Measurements from ENCODE around the gene TCF4. TPM values are rescaled to one million over a fixed set of nuclear protein-coding genes. Genes with fewer than 3 reads are reported as not detected.
A peak's percentile ranks its signal among the peaks of the same experiment; 100 is the strongest.

Gene TCF4
- total and polyA plus RNA-seq, 8 donors, result 5.1 to 187 (median 39.9) TPM

GRCh38 chr18:55343396-55344073 lies 244.5 kb downstream of the TCF4 start:
- intact Hi-C loops (cut with DNase I; ENCODE audit: low total_unique reads), result no loop called here
- H3K27me3 ChIP-seq, result no peaks in the 10 kb centered on the region
- H3K27ac ChIP-seq, result no peak overlapping the region
- H3K4me3 ChIP-seq, result no peak overlapping the region
- DNase-seq, result peak in 1 of 2 donors; percentile 61
- TF ChIP-seq EP300 (IDR thresholded peaks at IDR 0.05), result no peak
- TF ChIP-seq CTCF (IDR thresholded peaks at IDR 0.05), result peak in 5 of 7 experiments; percentile 3 to 41 (median 30)
- WGBS, 5 donors, result 82 to 92% (median 92%) methylated on average over 3 of the region's 3 CpGs
- H3K36me3 ChIP-seq, result no peaks in the 10 kb centered on the region
- peaks cover 0 to 17% (median 3%) of the 10 kb centered on the region in 4 donors for H3K4me1 ChIP-seq
- no peaks in the 10 kb centered on the region for H3K9me3 ChIP-seq

GRCh38 chr18:55340998-55341397 lies 247.0 kb downstream of the TCF4 start:
- intact Hi-C loops (cut with DNase I; ENCODE audit: low total_unique reads), result no loop called here

GRCh38 chr18:55339990-55340389 lies 248.0 kb downstream of the TCF4 start:
- intact Hi-C loops (cut with DNase I; ENCODE audit: low total_unique reads), result no loop called here
- H3K9me3 ChIP-seq, result no peaks in the 10 kb centered on the region
- no peaks in the 10 kb centered on the region for H3K27me3 ChIP-seq
- no peaks in the 10 kb centered on the region for H3K36me3 ChIP-seq
- peak overlapping the region in 2 of 5 donors; percentile 21 to 72 for H3K27ac ChIP-seq
- no peak overlapping the region for H3K4me3 ChIP-seq
- 60 to 79% (median 66%) methylated on average over 7 of the region's 7 CpGs for WGBS, 5 donors
- no peak for DNase-seq
- peaks cover 0 to 31% (median 3%) of the 10 kb centered on the region in 4 donors for H3K4me1 ChIP-seq
- TF ChIP-seq POLR2A (IDR thresholded peaks at IDR 0.05), result no peak

More at GRCh38 chr18:55340998-55341397, 247.0 kb downstream of the TCF4 start:
- no peaks in the 10 kb centered on the region for H3K9me3 ChIP-seq
- H3K4me3 ChIP-seq, result no peak overlapping the region
- no peak for DNase-seq
- no peak for TF ChIP-seq POLR2A (IDR thresholded peaks at IDR 0.05)
- TF ChIP-seq EP300 (IDR thresholded peaks at IDR 0.05), result no peak
- TF ChIP-seq POLR2AphosphoS5 (IDR thresholded peaks at IDR 0.05), result no peak
- no peak for TF ChIP-seq CTCF (IDR thresholded peaks at IDR 0.05)
- H3K36me3 ChIP-seq, result no peaks in the 10 kb centered on the region
- WGBS, 5 donors, result 92 to 97% (median 96%) methylated on average over 2 of the region's 2 CpGs
- peaks cover 0 to 30% (median 3%) of the 10 kb centered on the region in 4 donors for H3K4me1 ChIP-seq
- no peaks in the 10 kb centered on the region for H3K27me3 ChIP-seq
- H3K27ac ChIP-seq, result no peak overlapping the region

- DNase-seq, result peak in 1 of 2 donors; percentile 33
- Histone ChIP-seq H3K27me3 (no peaks in the 10 kb centered on the region), H3K4me3 (no peak overlapping the region), H3K36me3 (no peaks in the 10 kb centered on the region), H3K4me1 (peaks cover 0 to 36% (median under 1%) of the 10 kb centered on the region in 4 donors), H3K9me3 (no peaks in the 10 kb centered on the region), H3K27ac (peak overlapping the region in 3 of 5 donors; percentile 60 to 72 (median 70))
- 54 to 77% (median 71%) methylated on average over 8 of the region's 8 CpGs for WGBS, 5 donors
- TF ChIP-seq POLR2AphosphoS5 (IDR thresholded peaks at IDR 0.05) (no peak), CTCF (IDR thresholded peaks at IDR 0.05) (no peak)
- intact Hi-C loops (cut with DNase I; ENCODE audit: low total_unique reads), result no loop called here
Observed at GRCh38 chr18:55338978-55339650, 248.9 kb downstream of the TCF4 start.

Data from stomach (tissue), 9 donors.